HepG2 (cell line): ENCODE data around the gene CMYA5. TPM values are rescaled to one million over a fixed set of nuclear protein-coding genes. Genes with fewer than 3 reads are reported as not detected.

Source experiments
- ATF1 ChIP-seq: IDR thresholded peaks from 2 replicates; pipeline ENCODE4 v1.6.1; 2016; ENCODE audit warnings: mild to moderate bottlenecking, control low read depth
- CREB1 ChIP-seq, 2 experiments: fragments of 450-650 bp in 1 of 2; IDR thresholded peaks; 2 replicates each; pipeline ENCODE4 v1.6.1; 2016 to 2017; ENCODE audit warnings: control low read depth in 1 of 2, mild to moderate bottlenecking in 1 of 2, missing compliant biosample characterization in 1 of 2, missing genetic modification characterization in 1 of 2
- GATAD2A ChIP-seq: IDR thresholded peaks from 2 replicates; pipeline ENCODE4 v1.6.1; 2016
- MYPOP ChIP-seq: sonication (generic); formaldehyde crosslinking; IDR thresholded peaks from 2 replicates; pipeline ENCODE4 v1.8.1; 2023; ENCODE audit warnings: mild to moderate bottlenecking, moderate library complexity, missing genetic modification reagents
- MZF1 ChIP-seq: sonication (generic); formaldehyde crosslinking; IDR thresholded peaks from 2 replicates; pipeline ENCODE4 v1.8.1; 2023; ENCODE audit warnings: mild to moderate bottlenecking, missing genetic modification reagents, borderline replicate concordance
- NFE2L1 ChIP-seq: sonication (generic); formaldehyde crosslinking; IDR thresholded peaks from 2 replicates; pipeline ENCODE4 v1.4.0; 2020; ENCODE audit warnings: missing genetic modification reagents, mild to moderate bottlenecking, borderline replicate concordance
- ONECUT2 ChIP-seq: sonication (generic); formaldehyde crosslinking; IDR thresholded peaks from 2 replicates; pipeline ENCODE4 v1.4.0; 2020; ENCODE audit warnings: missing genetic modification reagents
- PAXIP1 ChIP-seq: sonication (generic); formaldehyde crosslinking; conservative IDR thresholded peaks from 2 replicates; pipeline ENCODE4 v1.4.0; 2020; ENCODE audit warnings: mild to moderate bottlenecking, missing genetic modification reagents, moderate library complexity
- PBX2 ChIP-seq: IDR thresholded peaks from 2 replicates; pipeline ENCODE4 v1.6.1; 2016; ENCODE audit warnings: control low read depth
- RFXAP ChIP-seq: sonication (generic); formaldehyde crosslinking; IDR thresholded peaks from 2 replicates; pipeline ENCODE4 v1.4.0; 2020; ENCODE audit warnings: missing genetic modification reagents, borderline replicate concordance
- TRIM22 ChIP-seq: fragments of 450-650 bp; IDR thresholded peaks from 2 replicates; pipeline ENCODE4 v1.6.1; 2017
- ZBTB3 ChIP-seq: sonication (generic); formaldehyde crosslinking; IDR thresholded peaks from 2 replicates; pipeline ENCODE4 v1.4.0; 2020; ENCODE audit warnings: low read depth, mild to moderate bottlenecking, moderate library complexity, missing genetic modification reagents, borderline replicate concordance
- ZEB1 ChIP-seq: IDR thresholded peaks from 2 replicates; pipeline ENCODE4 v1.6.1; 2012; ENCODE audit warnings: mild to moderate bottlenecking, low read depth, inconsistent platforms; ENCODE audit not compliant: insufficient replicate concordance
- ZMYM4 ChIP-seq: sonication (generic); formaldehyde crosslinking; IDR thresholded peaks from 2 replicates; pipeline ENCODE4 v1.8.1; 2023; ENCODE audit warnings: mild to moderate bottlenecking, missing genetic modification reagents
- ZNF136 ChIP-seq: sonication (generic); formaldehyde crosslinking; IDR thresholded peaks from 2 replicates; pipeline ENCODE4 v1.8.1; 2022; ENCODE audit warnings: low read depth, mild to moderate bottlenecking, moderate library complexity, missing genetic modification reagents
- ZNF337 ChIP-seq: sonication (generic); formaldehyde crosslinking; IDR thresholded peaks from 2 replicates; pipeline ENCODE4 v1.5.1; 2020; ENCODE audit warnings: missing genetic modification reagents, low read depth, mild to moderate bottlenecking, borderline replicate concordance
- ZNF550 ChIP-seq: sonication (generic); formaldehyde crosslinking; IDR thresholded peaks from 2 replicates; pipeline ENCODE4 v1.4.0; 2020; ENCODE audit warnings: mild to moderate bottlenecking, missing genetic modification reagents, borderline replicate concordance
- ZNF552 ChIP-seq: sonication (generic); formaldehyde crosslinking; IDR thresholded peaks from 2 replicates; pipeline ENCODE4 v1.9.0; 2022; ENCODE audit warnings: missing genetic modification reagents, mild to moderate bottlenecking, borderline replicate concordance
- ZNF562 ChIP-seq: sonication (generic); formaldehyde crosslinking; IDR thresholded peaks from 2 replicates; pipeline ENCODE4 v1.8.0; 2022; ENCODE audit warnings: missing genetic modification reagents, borderline replicate concordance
- ZNF704 ChIP-seq: sonication (generic); formaldehyde crosslinking; IDR thresholded peaks from 2 replicates; pipeline ENCODE4 v1.8.1; 2023; ENCODE audit warnings: mild to moderate bottlenecking, inconsistent platforms, moderate library complexity, missing genetic modification reagents, borderline replicate concordance
- polyA plus RNA-seq, 8 experiments: library from polyadenylated mRNA; depleted of rRNA in 3 of 8; stranded (reverse) in 7 of 8; unstranded in 1 of 8; fragments of >200 nt; fragmentation: Illumina TruSeq in 4 of 8; extraction: Trizol in 4 of 8; gene quantifications; 2 replicates each; pipeline versions ENCODE4 v1.2.1 to v1.2.3, GENCODE V29; 2011 to 2016; ENCODE audit warnings: low read depth in 4 of 8, missing spikeins in 1 of 8, mixed read lengths in 1 of 8; ENCODE audit not compliant: insufficient read depth in 1 of 8
- total RNA-seq, 5 experiments: library from RNA; depleted of rRNA; stranded (reverse); fragments of >200 nt; fragmentation: Illumina TruSeq; extraction: Trizol; gene quantifications; 2 replicates each; pipeline ENCODE4 v1.2.3, GENCODE V29; 2016; ENCODE audit warnings: low read depth in 1 of 5

The CMYA5 gene
- total and polyA plus RNA-seq, 2 of the 13 experiments (the other 11 are each of a cell fraction or from before 2014, with no cell fraction given), result 0.13 to 0.51 TPM

- TF ChIP-seq PAXIP1 (peak; percentile 82), ZMYM4 (CRISPR knock-in tag) (peak; percentile 51; the same call in 1 of the 2 replicates), NFE2L1 (CRISPR knock-in tag) (no peak), MZF1 (CRISPR knock-in tag) (no peak), GATAD2A (CRISPR knock-in tag) (peak; percentile 96), ZNF550 (CRISPR knock-in tag) (no peak), ZNF704 (CRISPR knock-in tag) (no peak), ZNF337 (CRISPR knock-in tag) (no peak), PBX2 (CRISPR knock-in tag) (peak; percentile 49; the same call in 1 of the 2 replicates), ZNF552 (CRISPR knock-in tag) (no peak), ATF1 (CRISPR knock-in tag) (0 out of 2 replicates have a peak, but pooled peaks have one; percentile 35), CREB1 (IDR thresholded peaks at IDR 0.05) (no peak), CREB1 (CRISPR knock-in tag; IDR thresholded peaks at IDR 0.05) (peak; percentile 73), ZEB1 (peak; percentile 61), ZBTB3 (CRISPR knock-in tag) (0 out of 2 replicates have a peak, but pooled peaks have one; percentile 33), ONECUT2 (peak; percentile 92), RFXAP (CRISPR knock-in tag) (no peak), ZNF136 (CRISPR knock-in tag) (no peak), MYPOP (CRISPR knock-in tag) (no peak), TRIM22 (no peak), ZNF562 (CRISPR knock-in tag) (no peak)
Observed at GRCh38 chr5:79742549-79743136, 53.0 kb downstream of the CMYA5 start (continued).
